ENCODE measurements around the gene PGLYRP2. TPM values are rescaled to one million over a fixed set of nuclear protein-coding genes. Genes with fewer than 3 reads are reported as not detected.

Gene PGLYRP2
- total RNA-seq, 2 experiments from 2014 or later: 0.08 TPM; not detected in 1

DNA sequence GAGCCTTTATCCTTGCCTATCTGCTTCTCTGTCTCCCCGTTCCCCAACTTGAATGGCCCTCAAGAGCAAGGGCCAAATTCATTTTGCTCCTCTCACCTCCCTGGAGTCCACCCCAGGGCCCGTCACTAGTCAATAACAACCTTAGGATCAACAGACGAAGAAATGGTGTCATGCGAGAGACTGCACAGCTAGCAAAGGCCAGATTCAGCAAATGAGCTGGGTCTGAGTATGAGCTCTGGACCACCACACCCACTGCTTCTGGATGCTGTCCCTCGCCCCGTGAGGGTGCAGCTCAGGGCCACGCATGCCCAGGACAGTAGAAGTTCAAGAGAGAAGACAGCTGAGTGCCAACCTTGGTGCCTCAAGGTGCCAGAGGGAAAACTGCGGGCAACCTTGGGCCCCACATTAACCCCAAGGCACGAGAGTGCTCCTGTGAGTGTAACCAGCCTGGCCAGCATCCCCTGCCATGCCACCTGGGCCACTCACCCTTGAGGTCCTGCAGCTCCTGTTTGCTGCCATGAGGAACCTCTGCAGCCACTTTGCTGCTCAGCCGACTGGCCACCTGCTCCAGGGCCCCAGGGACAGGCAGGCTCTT is 48.7 kb downstream of the PGLYRP2 start:
- Mint-ChIP-seq H3K4me3 (peak overlapping the region; percentile 93), H3K36me3 (ENCODE audit: low read depth) (peaks cover 22% of the 10 kb centered on the region), H3K4me1 (peaks cover 30% of the 10 kb centered on the region), H3K27ac (peak overlapping the region; percentile 55), H3K27me3 (no peaks in the 10 kb centered on the region), H3K9me3 (peaks cover 2% of the 10 kb centered on the region)
- CTCF ChIA-PET: interaction anchor here (1.4 to 1.6 kb wide), 4 partner anchors 11 to 126 kb away, joined by 3 to 15 read pairs (median 5); partner anchors contain the start of gene AKAP8L
- DNase-seq: no peak
- POLR2A ChIA-PET: no interaction called here

DNA sequence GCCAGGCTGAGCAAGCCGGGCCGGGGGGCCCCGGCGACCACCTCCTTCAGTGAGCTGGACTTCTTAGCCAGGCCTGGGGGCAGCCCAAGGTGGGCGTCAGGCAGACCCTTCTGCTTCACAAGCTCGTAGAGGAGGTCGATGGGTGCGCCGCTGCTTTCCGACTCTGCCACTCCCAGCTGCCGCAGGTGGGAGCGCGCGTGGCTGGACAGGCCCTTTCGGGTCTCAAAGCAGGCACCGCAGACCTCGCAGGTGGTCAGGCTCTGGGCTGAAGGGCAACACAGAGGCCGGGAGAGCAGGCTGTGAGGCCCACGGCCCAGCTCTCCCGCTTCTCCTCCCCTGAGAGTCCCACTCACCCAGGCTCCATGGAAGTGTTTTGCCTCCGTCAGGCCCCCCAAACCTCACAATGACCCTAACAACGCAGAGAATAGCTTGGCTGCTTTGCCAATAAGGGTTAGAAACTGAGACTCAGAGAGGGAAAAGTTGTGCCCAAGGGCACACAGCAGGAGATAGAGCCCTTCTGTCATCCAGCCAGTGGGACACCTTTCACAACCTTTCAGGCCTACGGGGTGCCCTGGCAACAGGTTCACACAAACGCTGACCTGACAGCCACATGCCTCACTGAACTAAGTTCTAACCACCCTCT is 49.4 kb downstream of the PGLYRP2 start:
- ChIA-PET POLR2A (no interaction called here), CTCF (interaction anchor here (1.5 to 2.6 kb wide), 4 partner anchors 10 to 126 kb away, joined by 4 to 15 read pairs (median 10); partner anchors contain the start of gene AKAP8L)
- peaks cover 2% of the 10 kb centered on the region for H3K9me3 Mint-ChIP-seq
- H3K4me3 Mint-ChIP-seq: peak overlapping the region; percentile 93
- H3K4me1 Mint-ChIP-seq: peaks cover 30% of the 10 kb centered on the region
- peaks cover 24% of the 10 kb centered on the region for H3K36me3 Mint-ChIP-seq (ENCODE audit: low read depth)
- H3K27me3 Mint-ChIP-seq: no peaks in the 10 kb centered on the region
- H3K27ac Mint-ChIP-seq: no peak overlapping the region
- DNase-seq: no peak

DNA sequence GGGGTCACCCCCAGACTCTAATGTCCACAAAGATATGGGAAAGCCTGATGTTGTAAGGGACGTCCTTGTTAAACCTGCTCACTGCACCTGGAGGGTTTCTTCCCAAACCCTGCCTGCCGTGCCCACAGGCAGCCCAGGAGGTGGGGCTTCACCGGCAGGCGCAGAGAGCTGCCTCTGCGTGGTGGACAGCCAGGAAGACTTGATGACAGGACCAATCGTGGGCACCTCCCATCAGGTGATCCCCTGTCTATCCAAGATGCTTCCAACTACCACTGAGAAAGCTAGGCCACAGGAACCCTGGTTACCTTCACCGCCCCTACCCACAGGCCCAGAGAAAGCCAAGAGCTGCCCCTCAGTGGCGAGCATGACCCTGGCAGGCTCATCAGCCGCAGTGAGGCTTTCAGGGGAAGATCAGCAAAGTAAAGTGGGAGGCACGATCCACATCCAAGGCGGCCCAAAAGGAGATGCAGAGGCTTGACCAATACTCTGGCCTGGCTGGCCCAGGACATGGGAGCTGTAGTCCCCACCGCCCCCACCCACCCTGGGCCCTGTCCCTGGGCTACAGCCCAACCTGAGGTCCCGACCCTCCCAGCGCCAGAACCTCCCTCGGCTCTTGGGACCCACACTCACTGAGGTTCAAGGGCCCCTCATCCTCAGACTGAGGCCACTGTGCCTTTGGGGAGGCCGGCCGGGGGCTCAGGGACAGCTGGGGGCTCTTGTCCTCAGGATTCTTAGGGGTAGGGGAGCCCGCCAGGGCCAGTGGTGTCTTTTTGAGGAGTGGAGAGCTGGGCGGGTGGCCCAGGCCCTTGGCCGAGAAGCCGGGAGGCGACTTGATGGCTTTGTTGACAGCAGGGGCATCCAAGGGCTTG is 50.1 kb downstream of the PGLYRP2 start:
- H3K9me3 Mint-ChIP-seq: peaks cover 2% of the 10 kb centered on the region
- H3K4me3 Mint-ChIP-seq: no peak overlapping the region
- CTCF ChIA-PET: interaction anchor here (1.1 to 2.6 kb wide), 4 partner anchors 10 to 34 kb away, joined by 3 to 14 read pairs (median 4); partner anchors contain the start of gene AKAP8L
- DNase-seq: no peak
- H3K4me1 Mint-ChIP-seq: peaks cover 30% of the 10 kb centered on the region
- no peak overlapping the region for H3K27ac Mint-ChIP-seq
- peaks cover 26% of the 10 kb centered on the region for H3K36me3 Mint-ChIP-seq (ENCODE audit: low read depth)
- no peaks in the 10 kb centered on the region for H3K27me3 Mint-ChIP-seq
- POLR2A ChIA-PET: no interaction called here

DNA sequence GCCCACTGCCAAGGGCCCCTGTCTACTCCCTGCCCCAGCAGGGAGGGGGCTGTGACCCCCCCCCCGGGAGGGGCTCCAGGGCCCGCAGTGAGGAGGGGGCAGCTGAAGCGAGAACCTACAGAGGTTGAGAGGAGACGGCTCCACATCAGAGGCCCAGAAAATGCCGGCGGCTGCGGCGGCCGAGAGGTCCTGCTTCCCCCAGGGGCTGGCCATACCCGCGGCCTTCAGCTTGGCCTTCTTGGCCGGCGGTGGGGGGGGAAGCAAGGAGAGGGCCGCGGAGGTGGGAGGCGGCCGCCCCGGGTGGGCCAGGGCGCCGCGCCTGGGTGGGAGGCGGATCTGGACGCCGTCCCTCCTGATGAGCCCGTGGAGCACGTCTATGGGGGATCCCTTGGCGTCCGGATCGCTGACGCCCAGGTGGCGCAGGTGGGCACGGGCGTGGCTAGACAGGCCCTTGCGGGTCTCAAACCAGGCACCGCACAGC is 51.3 kb downstream of the PGLYRP2 start:
- Mint-ChIP-seq H3K27ac (no peak overlapping the region), H3K4me3 (no peak overlapping the region), H3K9me3 (peaks cover 2% of the 10 kb centered on the region), H3K36me3 (ENCODE audit: low read depth) (peaks cover 38% of the 10 kb centered on the region), H3K27me3 (no peaks in the 10 kb centered on the region), H3K4me1 (peaks cover 23% of the 10 kb centered on the region)
- DNase-seq: no peak
- POLR2A ChIA-PET: no interaction called here
- CTCF ChIA-PET: interaction anchor here (2.6 kb wide), 1 partner anchor 9 kb away, joined by 14 read pairs; the partner anchor contains the start of gene AKAP8L

DNA sequence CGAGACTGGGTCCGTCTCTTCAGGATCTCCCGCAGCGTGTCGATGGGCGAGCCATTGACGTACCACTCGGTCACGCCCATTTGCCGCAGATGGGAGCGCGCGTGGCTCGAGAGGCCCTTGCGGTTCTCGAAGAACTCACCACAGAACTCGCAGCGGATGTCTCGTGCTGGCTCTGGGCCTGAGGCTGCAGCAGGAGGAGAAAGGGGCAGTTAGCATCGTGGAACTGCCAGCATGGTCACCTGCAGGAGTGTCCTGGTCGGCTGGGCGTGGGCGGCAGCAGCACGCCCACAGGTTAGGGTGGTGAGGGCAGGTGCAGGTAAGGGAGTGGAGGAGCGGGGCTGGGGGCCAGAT is 52.0 kb downstream of the PGLYRP2 start:
- Mint-ChIP-seq H3K27me3 (no peaks in the 10 kb centered on the region), H3K4me3 (no peak overlapping the region), H3K9me3 (peaks cover 2% of the 10 kb centered on the region), H3K36me3 (ENCODE audit: low read depth) (peaks cover 45% of the 10 kb centered on the region), H3K4me1 (peaks cover 20% of the 10 kb centered on the region), H3K27ac (no peak overlapping the region)
- CTCF ChIA-PET: interaction anchor here (2.6 kb wide), 1 partner anchor 8 kb away, joined by 14 read pairs; the partner anchor contains the start of gene AKAP8L
- no peak for DNase-seq
- POLR2A ChIA-PET: no interaction called here

DNA sequence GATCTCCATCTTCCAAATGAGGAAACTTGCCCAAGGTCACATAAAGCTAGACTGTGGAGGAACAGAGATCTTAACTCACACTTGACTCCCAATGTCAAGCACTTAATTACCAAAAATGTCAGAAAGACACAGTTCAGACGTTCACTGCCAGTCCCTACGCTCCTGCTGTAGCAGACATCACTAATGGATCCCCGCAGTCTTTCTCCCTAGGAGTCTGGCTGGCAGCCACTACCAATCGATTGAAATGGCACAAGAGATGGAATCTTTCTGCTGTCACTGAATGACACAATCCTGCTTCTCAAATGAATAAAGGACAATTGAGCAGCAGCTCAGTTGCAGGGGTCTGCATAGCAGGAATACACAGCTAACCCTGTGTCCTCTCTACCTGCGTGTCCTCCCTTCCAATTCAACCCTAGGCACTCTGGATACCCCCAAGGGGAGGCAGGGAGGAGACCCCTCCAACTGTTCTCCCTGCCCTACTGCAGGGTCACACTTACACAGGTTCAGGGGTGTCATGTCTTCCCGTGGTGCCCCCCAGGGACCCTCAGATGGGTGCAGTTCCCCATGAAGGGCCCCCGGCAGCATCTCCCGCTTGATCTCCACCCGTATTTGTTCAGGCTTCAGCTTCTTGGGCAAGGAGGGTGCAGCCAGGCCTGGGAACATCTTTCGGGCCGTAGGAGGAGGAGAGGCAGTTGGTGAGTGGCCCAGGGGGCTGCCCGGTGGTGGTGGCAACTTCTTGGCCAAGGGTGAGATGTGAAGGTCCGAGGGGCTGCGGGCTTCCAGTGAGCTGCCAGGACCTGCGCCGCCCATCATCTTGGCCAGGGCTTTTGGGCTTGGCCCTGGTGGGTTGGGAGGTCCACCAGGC is 52.6 kb downstream of the PGLYRP2 start:
- H3K36me3 Mint-ChIP-seq (ENCODE audit: low read depth): peaks cover 49% of the 10 kb centered on the region
- ChIA-PET POLR2A (no interaction called here), CTCF (no interaction called here)
- H3K27ac Mint-ChIP-seq: no peak overlapping the region
- H3K4me3 Mint-ChIP-seq: no peak overlapping the region
- H3K4me1 Mint-ChIP-seq: peaks cover 16% of the 10 kb centered on the region
- no peaks in the 10 kb centered on the region for H3K27me3 Mint-ChIP-seq
- DNase-seq: no peak
- H3K9me3 Mint-ChIP-seq: peaks cover 2% of the 10 kb centered on the region

DNA sequence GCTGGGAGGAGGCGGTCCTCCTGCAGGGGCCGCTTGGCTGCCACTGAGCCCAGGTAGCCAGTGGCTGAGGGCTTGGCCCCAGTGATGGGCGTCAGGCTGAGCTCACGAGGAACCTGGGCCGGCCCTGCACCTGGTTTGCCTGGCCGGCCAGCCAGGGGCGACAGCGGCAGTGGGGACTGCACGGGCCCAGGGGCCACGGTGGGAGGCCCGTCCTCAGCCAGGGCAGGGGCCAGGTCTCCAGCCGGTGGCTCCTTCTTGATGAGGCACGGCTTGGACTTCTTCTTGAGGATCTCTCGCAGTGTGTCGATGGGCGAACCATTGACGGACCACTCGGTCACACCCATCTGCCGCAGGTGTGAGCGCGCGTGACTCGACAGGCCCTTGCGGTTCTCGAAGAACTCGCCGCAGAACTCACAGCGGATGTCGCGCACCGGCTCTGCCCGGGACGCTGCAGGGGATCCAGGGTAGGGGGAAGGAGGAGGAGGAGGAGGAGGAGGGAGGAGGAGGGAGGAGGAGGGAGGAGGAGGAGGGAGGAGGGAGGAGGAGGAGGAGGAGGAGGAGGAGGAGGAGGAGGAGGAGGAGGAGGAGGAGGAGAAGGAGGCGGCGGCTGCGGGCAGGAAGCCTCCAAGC is 53.9 kb downstream of the PGLYRP2 start:
- Mint-ChIP-seq H3K27me3 (no peaks in the 10 kb centered on the region), H3K4me1 (peaks cover 4% of the 10 kb centered on the region), H3K9me3 (peaks cover 2% of the 10 kb centered on the region), H3K36me3 (ENCODE audit: low read depth) (peaks cover 47% of the 10 kb centered on the region), H3K27ac (no peak overlapping the region), H3K4me3 (no peak overlapping the region)
- ChIA-PET POLR2A (no interaction called here), CTCF (interaction anchor here (1.3 kb wide), 1 partner anchor 130 kb away, joined by 4 read pairs; no protein-coding TSS in a partner anchor)
- DNase-seq: no peak

DNA sequence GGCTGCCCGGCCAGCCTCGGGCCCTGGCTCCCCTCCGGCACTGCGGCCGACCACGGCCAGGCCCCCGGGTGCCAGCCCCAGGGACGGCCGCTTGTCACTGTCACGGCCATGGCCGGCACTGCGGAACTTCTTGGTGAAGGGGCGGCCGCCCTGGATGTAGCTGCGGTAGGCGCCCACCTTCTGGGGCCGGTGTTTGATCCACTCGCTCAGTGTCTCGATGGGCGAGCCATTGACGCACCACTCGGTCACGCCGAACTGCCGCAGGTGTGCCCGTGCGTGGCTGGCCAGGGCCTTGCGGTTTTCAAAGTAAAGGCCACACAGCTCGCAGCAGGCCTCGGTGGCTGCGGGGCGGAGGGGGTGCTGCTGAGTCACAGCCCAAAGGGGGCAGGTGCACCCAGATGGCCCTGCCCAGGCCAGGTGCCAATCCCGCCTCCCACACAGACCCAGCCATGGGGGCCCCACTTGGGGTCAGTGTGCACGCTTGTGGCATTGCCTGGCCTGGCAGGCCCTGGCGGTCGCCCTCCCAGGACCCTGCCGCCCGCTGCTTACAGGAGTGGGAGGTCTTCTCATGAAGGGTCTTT is 54.5 kb downstream of the PGLYRP2 start:
- ChIA-PET CTCF (interaction anchor here (1.3 kb wide), 1 partner anchor 131 kb away, joined by 4 read pairs; no protein-coding TSS in a partner anchor), POLR2A (no interaction called here)

DNA sequence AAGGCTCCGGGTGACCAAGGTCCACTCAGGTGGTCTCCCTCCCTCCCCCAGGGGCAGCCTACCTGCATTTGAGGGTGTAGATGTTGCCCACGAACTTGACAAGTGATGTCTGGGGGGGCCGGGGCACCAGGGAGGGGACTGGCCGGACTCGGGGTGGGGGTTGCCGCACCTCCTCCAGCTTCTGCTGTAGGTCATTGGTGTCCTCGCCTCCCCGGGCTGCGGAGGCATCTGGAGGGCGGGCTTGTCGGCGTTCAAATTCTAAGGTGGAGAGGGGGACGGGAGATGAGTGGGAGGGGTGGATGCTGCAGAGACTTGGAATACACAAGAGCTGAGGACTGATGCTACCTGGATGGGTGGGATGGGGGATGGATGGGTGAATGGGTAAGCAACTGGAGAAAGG is 55.2 kb downstream of the PGLYRP2 start:
- peaks cover 47% of the 10 kb centered on the region for H3K36me3 Mint-ChIP-seq (ENCODE audit: low read depth)
- ChIA-PET CTCF (interaction anchor here (1.0 kb wide), 1 partner anchor 132 kb away, joined by 3 read pairs; no protein-coding TSS in a partner anchor), POLR2A (no interaction called here)
- H3K4me1 Mint-ChIP-seq: peaks cover 12% of the 10 kb centered on the region
- H3K9me3 Mint-ChIP-seq: peaks cover 2% of the 10 kb centered on the region
- DNase-seq: no peak
- H3K27me3 Mint-ChIP-seq: no peaks in the 10 kb centered on the region
- no peak overlapping the region for H3K27ac Mint-ChIP-seq
- no peak overlapping the region for H3K4me3 Mint-ChIP-seq

More for the DNA sequence above, 54.5 kb downstream of the PGLYRP2 start:
- Mint-ChIP-seq H3K9me3 (peaks cover 2% of the 10 kb centered on the region), H3K36me3 (ENCODE audit: low read depth) (peaks cover 47% of the 10 kb centered on the region), H3K4me3 (no peak overlapping the region), H3K27ac (no peak overlapping the region), H3K4me1 (peaks cover 6% of the 10 kb centered on the region), H3K27me3 (no peaks in the 10 kb centered on the region)
- DNase-seq: no peak

DNA sequence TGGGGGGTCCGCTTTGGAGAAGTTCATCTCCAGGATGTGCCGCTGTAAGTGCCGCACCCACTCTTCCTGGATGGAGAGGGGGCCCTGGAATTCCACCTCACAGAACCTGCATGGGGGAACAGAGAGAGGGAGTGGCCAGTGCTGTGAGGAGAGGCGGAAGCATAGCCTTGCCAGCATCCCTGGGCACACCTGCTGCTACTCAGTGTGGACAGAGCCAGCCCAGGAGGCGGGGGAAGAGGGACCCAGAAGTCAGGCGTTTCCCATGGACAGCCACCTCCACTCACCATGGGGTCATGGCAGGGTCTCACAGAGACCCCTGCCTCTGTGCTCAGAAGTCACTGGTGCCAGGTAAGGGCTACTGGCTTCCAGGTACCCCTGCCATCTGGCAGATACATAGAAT is 56.2 kb downstream of the PGLYRP2 start:
- no peak overlapping the region for H3K27ac Mint-ChIP-seq
- peaks cover 49% of the 10 kb centered on the region for H3K36me3 Mint-ChIP-seq (ENCODE audit: low read depth)
- H3K4me3 Mint-ChIP-seq: no peak overlapping the region
- peaks cover 2% of the 10 kb centered on the region for H3K9me3 Mint-ChIP-seq
- CTCF ChIA-PET: interaction anchor here (1.0 kb wide), 1 partner anchor 133 kb away, joined by 3 read pairs; no protein-coding TSS in a partner anchor
- peaks cover 13% of the 10 kb centered on the region for H3K4me1 Mint-ChIP-seq
- no peak for DNase-seq
- no peaks in the 10 kb centered on the region for H3K27me3 Mint-ChIP-seq
- POLR2A ChIA-PET: no interaction called here

DNA sequence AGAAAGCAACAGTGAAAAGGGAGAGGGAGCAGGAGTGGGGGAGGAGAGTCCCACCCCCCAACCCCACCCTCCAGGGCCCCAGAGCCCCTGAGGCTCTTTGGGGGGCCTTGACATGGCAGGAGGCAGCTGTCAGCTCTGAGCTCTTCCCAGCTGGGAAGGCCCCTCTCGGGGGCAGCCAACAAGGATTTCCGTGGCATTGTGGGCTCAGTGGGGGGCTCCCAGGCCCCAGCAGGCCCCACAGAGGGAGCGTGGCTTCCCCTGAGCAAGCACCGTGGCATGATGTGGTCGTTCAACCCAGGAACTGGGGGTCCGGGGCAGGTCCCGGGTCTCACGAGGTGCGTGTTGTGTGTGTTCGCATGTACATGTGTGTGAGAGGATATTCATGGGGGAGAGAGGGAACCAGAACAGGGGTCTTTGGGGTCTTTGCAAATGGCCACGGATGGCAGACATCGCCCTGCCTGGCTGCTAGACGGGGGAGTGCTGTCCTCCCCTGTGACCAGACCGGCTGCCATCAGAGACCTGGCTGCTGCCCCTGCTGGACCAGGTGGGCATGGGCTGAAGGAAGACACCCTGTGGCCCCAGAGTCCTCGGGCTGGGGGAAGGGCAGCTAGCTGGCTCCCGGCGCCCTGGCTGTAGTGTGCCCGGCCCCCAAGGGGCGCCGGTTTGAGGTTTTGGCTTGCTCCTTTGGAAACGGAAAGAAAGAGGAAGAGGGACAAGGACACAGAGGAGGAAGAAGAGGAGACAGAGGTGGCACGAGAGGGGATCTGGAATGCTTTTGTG is 56.8 kb downstream of the PGLYRP2 start:
- peaks cover 19% of the 10 kb centered on the region for H3K4me1 Mint-ChIP-seq
- H3K4me3 Mint-ChIP-seq: no peak overlapping the region
- H3K27ac Mint-ChIP-seq: no peak overlapping the region
- peaks cover 48% of the 10 kb centered on the region for H3K36me3 Mint-ChIP-seq (ENCODE audit: low read depth)
- H3K27me3 Mint-ChIP-seq: no peaks in the 10 kb centered on the region
- CTCF ChIA-PET: interaction anchor here (1.2 to 4.5 kb wide), 2 partner anchors 15 to 131 kb away, joined by 3 to 108 read pairs; no protein-coding TSS in a partner anchor
- POLR2A ChIA-PET: no interaction called here
- DNase-seq: no peak
- H3K9me3 Mint-ChIP-seq: peaks cover 2% of the 10 kb centered on the region

All from activated CD4-positive, alpha-beta T cell treated with anti-CD3 and anti-CD28 coated beads, Interleukin-2, amount 10 ng/mL, durations not matched to agents 7 days and 5 days (primary cell).